Neural cell (in vitro differentiated cells): ENCODE results near the gene HAP1.

Experiments
- CTCF ChIP-seq: fragments of 450-650 bp; IDR thresholded peaks from 2 replicates; pipeline ENCODE4 v1.5.1; 2014; ENCODE audit warnings: antibody characterized with exemption, mild to moderate bottlenecking, moderate library complexity; ENCODE audit not compliant: poor library complexity, severe bottlenecking
- EP300 ChIP-seq: fragments of 450-650 bp; conservative IDR thresholded peaks from 2 replicates; pipeline ENCODE4 v1.6.1; 2014; ENCODE audit warnings: antibody characterized with exemption, mild to moderate bottlenecking, moderate library complexity; ENCODE audit not compliant: poor library complexity, severe bottlenecking
- EZH2 ChIP-seq: fragments of 200-600, 300-800 bp; shearing (Covaris generic), sonication (generic); IDR thresholded peaks from 2 replicates; pipeline ENCODE4 v1.6.1; 2014; ENCODE audit warnings: antibody characterized with exemption, low read length, borderline replicate concordance, mild to moderate bottlenecking; ENCODE audit not compliant: insufficient read depth, poor library complexity, severe bottlenecking
- MXI1 ChIP-seq: fragments of 450-650 bp; conservative IDR thresholded peaks from 2 replicates; pipeline ENCODE4 v1.6.1; 2014; ENCODE audit warnings: antibody characterized with exemption, mild to moderate bottlenecking; ENCODE audit not compliant: poor library complexity, severe bottlenecking
- POLR2AphosphoS5 ChIP-seq: IDR thresholded peaks from 2 replicates; pipeline ENCODE4 v1.6.1; 2012
- RAD21 ChIP-seq: fragments of 450-650 bp; conservative IDR thresholded peaks from 2 replicates; pipeline ENCODE4 v1.6.1; 2014; ENCODE audit warnings: antibody characterized with exemption, mild to moderate bottlenecking, moderate library complexity
- REST ChIP-seq: IDR thresholded peaks from 2 replicates; pipeline ENCODE4 v1.6.1; 2012; ENCODE audit warnings: borderline replicate concordance
- TAF1 ChIP-seq: IDR thresholded peaks from 2 replicates; pipeline ENCODE4 v1.6.1; 2012; ENCODE audit warnings: low read depth

- TF ChIP-seq EP300 (no peak), CTCF (no peak), TAF1 (no peak), RAD21 (no peak), EZH2 (no peak), POLR2AphosphoS5 (no peak), MXI1 (no peak), REST (no peak)
These were observed 33.0 kb upstream of the HAP1 start for GRCh38 chr17:41767324-41768042.
